ENCODE data around the gene NYNRIN. TPM values are rescaled to one million over a fixed set of nuclear protein-coding genes. Genes with fewer than 3 reads are reported as not detected.

Gene NYNRIN
- total and polyA plus RNA-seq, 2 of the 4 experiments (the other 2 are of a cell fraction): 2.2 to 5.4 TPM

DNA sequence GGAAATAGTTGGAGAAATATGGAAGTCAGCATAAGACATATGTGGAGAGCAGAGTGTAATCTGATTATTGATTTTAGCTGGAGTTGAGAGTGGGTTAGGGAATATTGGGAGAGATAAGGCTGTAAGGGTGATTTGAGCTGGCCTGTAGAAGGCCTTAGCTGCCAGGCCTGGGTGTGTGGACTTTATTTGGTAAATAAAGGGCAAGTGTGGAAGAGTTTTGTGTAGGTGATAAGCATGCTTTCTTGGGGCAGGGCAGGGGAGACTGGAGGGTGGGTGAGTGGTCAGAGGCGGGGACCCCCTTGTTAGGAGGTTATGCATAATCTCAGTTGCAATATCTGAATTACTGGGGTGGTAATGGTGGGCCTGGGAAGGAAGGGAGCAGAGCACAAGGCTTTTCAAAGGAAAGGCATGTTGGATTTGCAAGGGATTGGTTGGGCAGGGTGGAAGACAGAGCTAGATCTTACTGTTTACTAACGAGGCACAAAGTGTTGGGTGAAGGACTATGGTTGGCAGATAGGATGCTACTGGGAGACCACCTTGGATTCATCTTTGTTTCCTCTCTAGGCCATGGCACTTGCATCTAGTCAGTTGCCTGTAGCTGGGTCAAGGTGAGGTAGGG is 36.5 kb downstream of the NYNRIN start:
- Histone ChIP-seq H2AK5ac (ENCODE audit: low read depth, low read length) (no peak overlapping the region), H3K9ac (ENCODE audit: low read depth, low read length) (no peak overlapping the region), H2AFZ (replicated peaks; ENCODE audit: low read length, poor library complexity) (no peak overlapping the region), H3K14ac (replicated peaks; ENCODE audit: low read depth, low read length) (no peak overlapping the region), H3K18ac (ENCODE audit: low read depth, low read length) (no peak overlapping the region), H3K27me3 (ENCODE audit: control insufficient read depth, insufficient read depth, low read length) (no peaks in the 10 kb centered on the region), H3K36me3 (ENCODE audit: control insufficient read depth, insufficient read depth, low read length) (peaks cover 57% of the 10 kb centered on the region), H4K8ac (ENCODE audit: low read depth in 2 of 2, low read length in 2 of 2) (no peak overlapping the region), H3K9me1 (ENCODE audit: insufficient read depth, low read length) (no peaks in the 10 kb centered on the region), H2BK20ac (ENCODE audit: low read depth, low read length) (no peak overlapping the region), H3K79me1 (ENCODE audit: low read depth in 1 of 2, low read length in 2 of 2) (peaks cover 26 to 51% of the 10 kb centered on the region in 2 experiments), H3K4me2 (ENCODE audit: low read depth, low read length) (no peak overlapping the region), H2AK9ac (replicated peaks; ENCODE audit: low read depth, low read length, poor library complexity) (no peak overlapping the region), H3K4ac (ENCODE audit: low read depth, low read length) (no peak overlapping the region), H3K23ac (ENCODE audit: low read depth, low read length) (no peak overlapping the region), H3K4me3 (ENCODE audit: insufficient read depth, low read depth, low read length) (no peak overlapping the region), H4K91ac (ENCODE audit: insufficient read depth, low read depth, low read length) (no peak overlapping the region), H3K56ac (ENCODE audit: extremely low read depth, insufficient read depth, low read length) (no peak overlapping the region), H3K9me3 (ENCODE audit: control insufficient read depth, insufficient read depth, low read length) (no peaks in the 10 kb centered on the region), H2BK5ac (ENCODE audit: low read depth, low read length, poor library complexity, severe bottlenecking) (no peak overlapping the region), H4K5ac (ENCODE audit: low read depth, low read length) (no peak overlapping the region), H2BK15ac (ENCODE audit: low read depth, low read length) (no peak overlapping the region), H3K4me1 (ENCODE audit: control insufficient read depth, insufficient read depth, low read length) (peaks cover 12% of the 10 kb centered on the region; the same call in 1 of the 2 replicates), H4K20me1 (ENCODE audit: insufficient read depth, low read length) (peaks cover 30% of the 10 kb centered on the region), H3K27ac (ENCODE audit: insufficient read depth, low read length) (no peak overlapping the region), H2BK120ac (ENCODE audit: low read depth, low read length) (no peak overlapping the region)
- ATAC-seq (ENCODE audit: low read depth) (no peak), DNase-seq (no peak)
- POLR2A ChIA-PET (ENCODE audit: unreplicated experiment): interaction anchor here (0.5 to 1.4 kb wide), 2 partner anchors 16 to 70 kb away, joined by 4 read pairs; no protein-coding TSS in a partner anchor
- CTCF ChIA-PET: interaction anchor here (0.5 to 3.4 kb wide), 5 partner anchors 70 to 102 kb away, joined by 3 to 28 read pairs (median 8); no protein-coding TSS in a partner anchor
- in situ Hi-C loops (cut with MboI; ENCODE audit: low sequenced_read_pairs): loop anchor here (5.0 to 25.0 kb wide), 5 partner anchors 70 to 1123 kb away; partner anchors contain the start of genes BCL2L2, FITM1, GMPR2 and NEDD8
- intact Hi-C loops (cut with micrococcal nuclease): loop anchor here (10.0 kb wide), 1 partner anchor 220 kb away; the partner anchor contains the start of genes CHMP4A and MDP1
- TF ChIP-seq POLR2A (IDR thresholded peaks at IDR 0.05; ENCODE audit: low read depth, low read length) (no peak), RFX5 (IDR thresholded peaks at IDR 0.05; ENCODE audit: low read depth, low read length) (no peak), MAZ (IDR thresholded peaks at IDR 0.05; ENCODE audit: borderline replicate concordance, low read depth, low read length) (no peak), SMC3 (IDR thresholded peaks at IDR 0.05; ENCODE audit: low read depth, low read length) (no peak), RCOR1 (IDR thresholded peaks at IDR 0.05; ENCODE audit: insufficient replicate concordance, low read length) (no peak), RAD21 (IDR thresholded peaks at IDR 0.05; ENCODE audit: low read length) (no peak), CEBPB (IDR thresholded peaks at IDR 0.05; ENCODE audit: low read depth, low read length) (no peak), NFE2L2 (IDR thresholded peaks at IDR 0.05; ENCODE audit: low read depth, low read length) (no peak), CHD1 (IDR thresholded peaks at IDR 0.05; ENCODE audit: low read depth, low read length) (no peak), MAFK (IDR thresholded peaks at IDR 0.05; ENCODE audit: low read depth, low read length) (no peak)
- TF ChIP-seq, protein P1, sequence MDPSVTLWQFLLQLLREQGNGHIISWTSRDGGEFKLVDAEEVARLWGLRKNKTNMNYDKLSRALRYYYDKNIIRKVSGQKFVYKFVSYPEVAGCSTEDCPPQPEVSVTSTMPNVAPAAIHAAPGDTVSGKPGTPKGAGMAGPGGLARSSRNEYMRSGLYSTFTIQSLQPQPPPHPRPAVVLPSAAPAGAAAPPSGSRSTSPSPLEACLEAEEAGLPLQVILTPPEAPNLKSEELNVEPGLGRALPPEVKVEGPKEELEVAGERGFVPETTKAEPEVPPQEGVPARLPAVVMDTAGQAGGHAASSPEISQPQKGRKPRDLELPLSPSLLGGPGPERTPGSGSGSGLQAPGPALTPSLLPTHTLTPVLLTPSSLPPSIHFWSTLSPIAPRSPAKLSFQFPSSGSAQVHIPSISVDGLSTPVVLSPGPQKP (IDR thresholded peaks at IDR 0.05; ENCODE audit: borderline replicate concordance, low read depth, low read length): no peak
- TF ChIP-seq, protein P2, sequence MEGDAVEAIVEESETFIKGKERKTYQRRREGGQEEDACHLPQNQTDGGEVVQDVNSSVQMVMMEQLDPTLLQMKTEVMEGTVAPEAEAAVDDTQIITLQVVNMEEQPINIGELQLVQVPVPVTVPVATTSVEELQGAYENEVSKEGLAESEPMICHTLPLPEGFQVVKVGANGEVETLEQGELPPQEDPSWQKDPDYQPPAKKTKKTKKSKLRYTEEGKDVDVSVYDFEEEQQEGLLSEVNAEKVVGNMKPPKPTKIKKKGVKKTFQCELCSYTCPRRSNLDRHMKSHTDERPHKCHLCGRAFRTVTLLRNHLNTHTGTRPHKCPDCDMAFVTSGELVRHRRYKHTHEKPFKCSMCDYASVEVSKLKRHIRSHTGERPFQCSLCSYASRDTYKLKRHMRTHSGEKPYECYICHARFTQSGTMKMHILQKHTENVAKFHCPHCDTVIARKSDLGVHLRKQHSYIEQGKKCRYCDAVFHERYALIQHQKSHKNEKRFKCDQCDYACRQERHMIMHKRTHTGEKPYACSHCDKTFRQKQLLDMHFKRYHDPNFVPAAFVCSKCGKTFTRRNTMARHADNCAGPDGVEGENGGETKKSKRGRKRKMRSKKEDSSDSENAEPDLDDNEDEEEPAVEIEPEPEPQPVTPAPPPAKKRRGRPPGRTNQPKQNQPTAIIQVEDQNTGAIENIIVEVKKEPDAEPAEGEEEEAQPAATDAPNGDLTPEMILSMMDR (conservative IDR thresholded peaks at IDR 0.05; ENCODE audit: low read depth, low read length): no peak
- TF ChIP-seq, protein P3, sequence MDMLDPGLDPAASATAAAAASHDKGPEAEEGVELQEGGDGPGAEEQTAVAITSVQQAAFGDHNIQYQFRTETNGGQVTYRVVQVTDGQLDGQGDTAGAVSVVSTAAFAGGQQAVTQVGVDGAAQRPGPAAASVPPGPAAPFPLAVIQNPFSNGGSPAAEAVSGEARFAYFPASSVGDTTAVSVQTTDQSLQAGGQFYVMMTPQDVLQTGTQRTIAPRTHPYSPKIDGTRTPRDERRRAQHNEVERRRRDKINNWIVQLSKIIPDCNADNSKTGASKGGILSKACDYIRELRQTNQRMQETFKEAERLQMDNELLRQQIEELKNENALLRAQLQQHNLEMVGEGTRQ (IDR thresholded peaks at IDR 0.05; ENCODE audit: low read depth, low read length): no peak
- 83% methylated on average over 2 of the region's 2 CpGs; no CpG with 5 or more reads in 1 of the 2 experiments for WGBS, 2 experiments (ENCODE audit: extremely low coverage in 2 of 2, insufficient read length in 1 of 2)
- no TSS peak for BruUV-seq (replicated peaks)
- dilution Hi-C loops (cut with HindIII; ENCODE audit: low sequenced_read_pairs, unreplicated experiment): no loop called here

Measured in IMR-90 (cell line).